HG03342 (cell line): ENCODE data around the gene NBPF6.
"Not testable (repeated sequence)": the region's sequence is repeated elsewhere in the genome, so short reads cannot be mapped to it uniquely, and the experiment has no call there.

ENCODE experiments used
- ATAC-seq: cut with Tn5 transposase; IDR thresholded peaks from one replicate; pipeline ENCODE4 v1.9.1; 2021; ENCODE audit warnings: mild to moderate bottlenecking, moderate library complexity; ENCODE audit not compliant: unreplicated experiment

NBPF6 gene

GRCh38 chr1:108450043-108450442 is at the start of gene NBPF6:
Gene NBPF6, plus strand, starts transcription at chr1:108450343. Its CDS starts 259 bp downstream, at chr1:108450602.
- ATAC-seq = not testable (repeated sequence)

GRCh38 chr1:108411098-108411833 is 38.9 kb upstream of the NBPF6 start:
- ATAC-seq = peak; percentile 56

- ATAC-seq = not testable (repeated sequence)
These were observed 30.0 kb upstream of the NBPF6 start for GRCh38 chr1:108420129-108420528.

DNA sequence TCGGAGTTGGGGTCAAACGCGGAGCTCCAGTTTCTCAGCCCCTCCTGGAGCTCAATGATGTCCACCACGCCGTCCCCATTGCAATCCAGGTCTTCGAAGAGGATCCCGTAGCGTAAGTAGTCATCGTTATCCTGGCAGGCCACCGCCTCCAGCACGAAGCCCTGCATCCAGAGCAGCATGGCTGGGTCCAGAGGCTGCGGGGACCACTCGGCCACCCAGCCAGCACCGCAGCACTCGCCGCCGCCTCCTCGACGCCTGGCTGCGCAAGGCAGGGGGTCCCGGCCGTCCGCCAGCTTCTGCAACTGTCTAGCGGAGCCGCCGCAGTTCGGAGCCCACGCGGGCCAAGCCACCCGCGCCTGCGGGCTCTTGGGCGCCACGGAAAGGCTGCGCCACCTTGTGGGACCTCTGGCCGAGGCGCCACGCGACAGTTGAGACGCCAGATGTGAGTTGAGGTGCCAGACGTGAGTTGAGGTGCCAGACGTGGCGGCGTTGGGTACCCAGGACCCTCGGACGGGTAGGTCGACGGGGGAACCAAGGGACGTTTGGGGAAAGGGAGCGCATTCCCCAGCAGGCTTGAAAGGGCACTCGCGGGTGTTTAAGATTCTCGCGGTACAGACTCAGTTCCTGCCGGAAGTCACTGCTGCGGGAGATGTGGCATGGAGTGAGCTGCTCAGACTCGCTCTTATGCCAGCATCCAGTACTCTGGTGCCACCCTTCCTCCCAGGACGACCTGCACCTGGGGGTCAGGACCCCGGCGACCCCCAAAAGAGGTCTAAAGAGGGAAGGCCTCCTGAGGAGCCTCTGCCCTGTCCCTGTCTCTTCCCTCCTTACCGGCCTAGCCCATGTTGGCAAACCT is 28.9 kb upstream of the NBPF6 start:
- ATAC-seq = not testable (repeated sequence)

DNA sequence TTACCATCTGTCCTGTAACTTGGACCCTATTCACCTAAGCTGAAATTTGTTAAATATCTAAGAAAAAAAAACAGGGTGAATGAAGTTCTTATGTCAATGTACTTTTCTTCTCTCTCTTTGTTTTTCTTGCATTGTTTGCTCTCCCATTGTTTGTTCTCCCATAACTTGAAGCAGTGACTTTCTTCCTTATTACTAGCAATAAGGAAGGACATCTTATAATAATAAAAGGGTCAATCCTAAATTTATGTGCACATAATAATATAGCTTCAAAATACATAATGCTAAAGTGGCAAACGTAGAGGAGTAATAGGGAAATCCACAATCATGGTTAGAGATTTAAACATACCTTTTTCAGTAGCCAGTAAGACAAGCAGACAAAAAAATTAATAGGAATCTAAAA is 23.3 kb upstream of the NBPF6 start:
- ATAC-seq = not testable (repeated sequence)

- not testable (repeated sequence) for ATAC-seq
These were observed 18.1 kb upstream of the NBPF6 start for GRCh38 chr1:108432002-108432401.

DNA sequence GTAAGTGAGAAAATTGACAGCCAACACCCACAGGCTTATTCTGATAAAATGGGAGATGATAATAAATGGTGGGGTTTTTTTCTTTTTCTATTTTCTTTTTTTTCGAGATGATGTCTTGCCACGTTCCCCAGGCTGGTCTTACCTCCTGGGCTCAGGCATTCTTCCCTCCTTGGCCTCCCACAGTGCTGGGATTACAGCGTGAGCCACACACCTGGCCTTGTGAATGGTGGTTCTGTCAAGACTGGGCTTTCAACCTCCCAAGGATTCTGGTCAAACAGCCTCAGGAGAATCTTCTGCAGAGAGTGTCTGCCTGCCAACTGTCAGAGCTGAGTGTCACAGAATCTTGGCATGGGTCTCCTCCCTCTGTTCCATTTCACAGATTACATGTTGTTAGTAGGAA is 16.7 kb upstream of the NBPF6 start:
- ATAC-seq = not testable (repeated sequence)

GRCh38 chr1:108438536-108438935 is 11.6 kb upstream of the NBPF6 start:
- ATAC-seq = peak; percentile 90

DNA sequence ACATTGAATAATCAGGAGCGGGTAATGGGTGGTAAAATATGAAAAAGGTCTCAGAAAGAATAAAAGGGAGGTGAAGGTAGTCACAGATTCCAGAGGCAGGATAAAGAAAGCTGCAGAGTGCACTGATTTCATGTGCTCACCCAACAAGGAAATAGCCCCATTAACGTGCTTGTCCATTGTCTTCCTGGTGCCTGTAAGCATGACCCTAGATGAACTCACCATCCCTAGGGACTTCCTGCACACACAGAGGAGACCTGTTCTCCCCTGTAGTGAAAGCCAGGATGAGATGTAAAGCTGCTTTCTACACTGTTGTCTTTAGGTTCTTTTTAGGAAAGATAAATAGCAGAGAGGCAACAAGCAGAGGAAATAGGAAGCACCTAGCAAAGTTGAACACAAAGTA is 4.4 kb downstream of the NBPF6 start:
- not testable (repeated sequence) for ATAC-seq

DNA sequence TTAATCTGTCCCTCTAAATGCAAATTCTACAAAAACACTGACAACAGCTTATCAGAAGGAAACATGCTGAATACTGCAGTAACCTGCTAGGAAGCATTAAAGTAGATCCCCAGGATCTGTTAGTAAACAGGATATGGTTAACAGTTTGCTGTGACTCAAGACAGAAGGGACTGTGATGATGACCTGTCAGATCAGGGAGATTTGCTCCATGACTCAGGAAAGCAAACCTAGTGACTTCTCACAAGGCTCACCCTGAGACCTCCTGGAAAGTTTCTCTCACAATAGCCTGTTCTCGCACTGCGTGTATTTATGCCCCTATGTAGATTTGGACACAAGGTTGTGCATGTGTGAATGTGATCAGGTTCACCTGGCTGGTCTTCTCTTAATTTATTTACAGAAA is 8.5 kb downstream of the NBPF6 start:
- not testable (repeated sequence) for ATAC-seq

GRCh38 chr1:108461758-108462157 is 11.6 kb downstream of the NBPF6 start:
- ATAC-seq = not testable (repeated sequence)

GRCh38 chr1:108463962-108464361 is 13.8 kb downstream of the NBPF6 start:
- not testable (repeated sequence) for ATAC-seq

- ATAC-seq = not testable (repeated sequence)
These were observed 16.0 kb downstream of the NBPF6 start for GRCh38 chr1:108466166-108466565.

GRCh38 chr1:108467155-108467554 is 17.0 kb downstream of the NBPF6 start:
- ATAC-seq = not testable (repeated sequence)

DNA sequence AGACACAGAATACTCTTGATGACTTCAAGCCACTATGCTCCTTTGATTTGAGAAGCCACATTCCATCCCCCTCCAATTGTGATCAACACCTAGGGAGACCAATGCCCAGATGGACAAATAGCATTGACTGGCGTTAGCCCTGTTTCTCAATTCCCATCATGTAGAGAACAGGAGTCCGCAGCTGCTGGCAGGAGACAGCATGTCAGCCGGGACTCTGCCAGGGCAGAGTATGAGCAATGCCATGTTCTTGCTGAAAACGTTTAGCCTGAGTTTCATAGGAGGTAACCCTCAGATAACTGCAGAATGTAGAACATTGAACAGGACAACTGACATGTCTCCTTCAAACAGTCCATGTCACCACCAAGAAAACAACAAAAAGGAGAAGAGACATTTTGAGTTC is 20.6 kb downstream of the NBPF6 start:
- not testable (repeated sequence) for ATAC-seq

DNA sequence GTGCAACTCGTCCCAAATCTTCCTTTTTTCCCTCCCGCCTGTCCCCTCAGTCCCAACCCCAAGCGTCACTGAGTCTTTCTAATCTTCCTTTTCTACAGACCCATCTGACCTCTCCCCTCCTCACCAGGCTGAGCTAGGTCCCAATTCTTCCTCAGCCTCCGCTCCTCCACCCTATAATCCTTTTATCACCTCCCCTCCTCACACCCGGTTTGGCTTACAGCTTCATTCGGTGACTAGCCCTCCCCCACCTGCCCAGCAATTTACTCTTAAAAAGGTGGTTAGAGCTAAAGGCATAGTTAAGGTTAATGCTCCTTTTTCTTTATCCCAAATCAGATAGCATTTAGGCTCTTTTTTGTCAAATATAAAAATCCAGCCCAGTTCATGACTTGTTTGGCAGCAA is 24.4 kb downstream of the NBPF6 start:
- not testable (repeated sequence) for ATAC-seq

GRCh38 chr1:108478429-108479015 is 28.4 kb downstream of the NBPF6 start:
- ATAC-seq = no peak

DNA sequence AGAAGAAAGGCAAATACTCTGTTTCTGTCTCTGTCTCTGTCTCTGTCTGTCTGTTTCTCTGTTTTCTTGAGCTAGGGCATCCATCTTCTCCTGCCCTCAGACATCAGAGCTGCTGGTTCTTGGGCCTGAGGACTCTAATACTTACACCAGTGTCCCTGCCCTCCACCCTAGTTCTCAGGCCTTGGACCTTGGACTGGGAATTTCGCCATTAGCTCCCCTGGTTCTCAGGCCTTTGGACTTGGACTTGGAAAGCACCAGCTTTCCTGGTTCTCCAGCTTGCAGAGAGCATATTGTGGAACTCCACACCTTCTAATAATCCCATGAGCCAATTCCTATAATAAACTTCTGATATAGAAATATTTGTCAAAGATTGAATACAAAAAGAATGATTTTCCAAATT is 32.6 kb downstream of the NBPF6 start:
- no peak for ATAC-seq

DNA sequence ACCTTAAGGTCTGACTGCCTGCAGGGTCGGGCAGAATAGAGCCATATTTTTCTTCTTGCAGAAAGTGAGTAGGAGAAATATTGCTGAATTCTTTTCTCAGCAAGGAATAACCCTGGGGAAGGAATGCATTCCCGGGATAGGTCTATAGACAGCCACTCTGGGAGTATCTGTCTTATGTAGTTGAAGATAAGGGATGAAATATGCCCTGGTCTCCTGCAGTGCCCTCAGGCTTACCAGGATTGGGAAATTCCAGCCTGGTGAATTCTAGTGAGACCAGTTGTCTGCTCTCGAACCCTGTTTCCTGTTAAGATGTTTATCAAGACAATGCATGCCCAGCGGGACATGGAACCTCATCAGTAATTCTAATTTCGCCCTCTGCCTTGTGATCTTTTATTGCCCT is 35.8 kb downstream of the NBPF6 start:
- ATAC-seq = not testable (repeated sequence)

GRCh38 chr1:108486707-108487106 is 36.6 kb downstream of the NBPF6 start:
- ATAC-seq = not testable (repeated sequence)

GRCh38 chr1:108495008-108495407 is 44.9 kb downstream of the NBPF6 start:
- ATAC-seq = not testable (repeated sequence)
